ENCODE data around the gene CIRBP. TPM values are rescaled to one million over a fixed set of nuclear protein-coding genes. Genes with fewer than 3 reads are reported as not detected.

CIRBP gene
- total and polyA plus RNA-seq, 9 of the 15 experiments (the other 6 are each of a cell fraction or from before 2014, with no cell fraction given) = 20.5 to 327 (median 176) TPM

- 0 out of 4 replicates have a peak, but pooled peaks of 1 of the 2 experiments have one; percentile 40 for TF ChIP-seq FOXA3 (CRISPR knock-in tag; conservative IDR thresholded peaks at IDR 0.05 in 1 of 2, IDR thresholded peaks at IDR 0.05 in 1 of 2)
- TF ChIP-seq FIP1L1 (IDR thresholded peaks at IDR 0.05; ENCODE audit: low read depth, low read length, poor library complexity, severe bottlenecking) = peak; percentile 89
- TF ChIP-seq CC2D1A (IDR thresholded peaks at IDR 0.05) = no peak
- no peak for TF ChIP-seq ZNF717 (CRISPR knock-in tag; IDR thresholded peaks at IDR 0.05)
- 0 out of 4 replicates have a peak, but pooled peaks of 1 of the 2 experiments have one; percentile 46 for TF ChIP-seq ZMIZ1 (IDR thresholded peaks at IDR 0.05; ENCODE audit: low read depth in 2 of 2, low read length in 2 of 2)
- peak; percentile 93 for TF ChIP-seq CREB1 (IDR thresholded peaks at IDR 0.05)
- TF ChIP-seq CREB1 (CRISPR knock-in tag; IDR thresholded peaks at IDR 0.05) = peak; percentile 95
- TF ChIP-seq TCF7L2 (IDR thresholded peaks at IDR 0.05; ENCODE audit: low read depth, low read length) = no peak
- TF ChIP-seq, protein P1, sequence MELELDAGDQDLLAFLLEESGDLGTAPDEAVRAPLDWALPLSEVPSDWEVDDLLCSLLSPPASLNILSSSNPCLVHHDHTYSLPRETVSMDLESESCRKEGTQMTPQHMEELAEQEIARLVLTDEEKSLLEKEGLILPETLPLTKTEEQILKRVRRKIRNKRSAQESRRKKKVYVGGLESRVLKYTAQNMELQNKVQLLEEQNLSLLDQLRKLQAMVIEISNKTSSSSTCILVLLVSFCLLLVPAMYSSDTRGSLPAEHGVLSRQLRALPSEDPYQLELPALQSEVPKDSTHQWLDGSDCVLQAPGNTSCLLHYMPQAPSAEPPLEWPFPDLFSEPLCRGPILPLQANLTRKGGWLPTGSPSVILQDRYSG (tag; conservative IDR thresholded peaks at IDR 0.05; ENCODE audit: low read depth) = 0 out of 2 replicates have a peak, but pooled peaks have one; percentile 44
- TF ChIP-seq MAZ (CRISPR knock-in tag; conservative IDR thresholded peaks at IDR 0.05 in 1 of 2, IDR thresholded peaks at IDR 0.05 in 1 of 2) = peak; percentile 78 to 85
- 0 out of 2 replicates have a peak, but pooled peaks have one; percentile 8 for TF ChIP-seq ZNF609 (CRISPR knock-in tag; IDR thresholded peaks at IDR 0.05; ENCODE audit: borderline replicate concordance)
- no peak for TF ChIP-seq SRSF9 (IDR thresholded peaks at IDR 0.05; ENCODE audit: borderline replicate concordance, low read depth, low read length)
- TF ChIP-seq SAP30 (IDR thresholded peaks at IDR 0.05; ENCODE audit: borderline replicate concordance, insufficient read depth, low read depth, low read length, poor library complexity, severe bottlenecking) = peak; percentile 97
- peak; percentile 91 for TF ChIP-seq GABPA (tag; conservative IDR thresholded peaks at IDR 0.05; ENCODE audit: low read depth)
Observed at GRCh38 chr19:1275260-1275975, 6.3 kb downstream of the CIRBP start, which contains the start of gene FAM174C (continued).

Data from K562 (cell line).